K562 (cell line): ENCODE results near the gene ADCYAP1R1. TPM values are rescaled to one million over a fixed set of nuclear protein-coding genes. Genes with fewer than 3 reads are reported as not detected.

Experiments used
- ATAC-seq: fragments of 200-7000 bp; cut with Tn5 transposase; 3 replicates; pipeline ENCODE4 v1.9.1; 2020; ENCODE audit warnings: moderate library complexity
- BruUV-seq: library from RNA; stranded (reverse); fragments of 400-500 nt; replicated peaks from 2 replicates; lab custom pipeline; 2021; lab: Mats Ljungman, UMichigan
- CTCF ChIA-PET: fragments of 300-600 bp; formaldehyde crosslinking; extraction: SDS; loops from one replicate; lab custom pipeline; 2021; ENCODE audit warnings: low intra/inter-chr PET ratio; lab: Yijun Ruan, JAX
- POLR2A ChIA-PET: fragments of 300-600, 350-650 bp; sonication (Branson Sonifier 250); formaldehyde crosslinking; extraction: SDS; loops from one replicate; lab custom pipeline; 2021; ENCODE audit warnings: antibody characterized with exemption, inconsistent platforms; lab: Yijun Ruan, JAX
- DNase-seq, 4 experiments: peaks; one replicate each; pipeline versions ENCODE4 v3.0.0 to v3.0.0-alpha.2; 2011 to 2018; ENCODE audit warnings: low spot score in 3 of 4, mixed read lengths in 3 of 4; ENCODE audit errors: extremely low read depth in 1 of 4
- FAIRE-seq: peaks from 2 replicates; lab custom pipeline; 2011; peaks lifted over from hg19 to GRCh38; lab: Jason Lieb, UNC
- H2AFZ ChIP-seq: 2 replicates; pipeline ENCODE4 v1.6.0; 2011; ENCODE audit warnings: low read depth, low read length, control low read depth, inconsistent platforms
- H3K27ac ChIP-seq: fragments of 200-600 bp; 3 replicates; pipeline ENCODE4 v1.8.0; 2011; ENCODE audit warnings: low read depth, mild to moderate bottlenecking, control low read depth, inconsistent platforms, low read length, moderate library complexity, mixed read lengths; ENCODE audit errors: extremely low read depth
- H3K27me3 ChIP-seq, 2 experiments: fragments of 300-600 bp in 1 of 2; 2 replicates in 1 of 2; 3 replicates in 1 of 2; pipeline versions ENCODE4 v1.6.0 to v1.8.0; 2011; ENCODE audit warnings: inconsistent platforms in 2 of 2, low read length in 2 of 2, mild to moderate bottlenecking in 1 of 2, mixed read lengths in 1 of 2, moderate library complexity in 1 of 2; ENCODE audit not compliant: control insufficient read depth in 2 of 2, insufficient read depth in 2 of 2
- H3K36me3 ChIP-seq: fragments of 300-600 bp; 3 replicates; pipeline ENCODE4 v1.8.0; 2011; ENCODE audit warnings: mild to moderate bottlenecking, low read length, inconsistent platforms; ENCODE audit not compliant: control insufficient read depth, insufficient read depth
- H3K4me1 ChIP-seq, 2 experiments: fragments of 200-600 bp in 1 of 2; replicated peaks in 1 of 2; 2 replicates in 1 of 2; 3 replicates in 1 of 2; pipeline versions ENCODE4 v1.5.1 to v1.8.0; 2011; ENCODE audit warnings: inconsistent platforms in 2 of 2, low read length in 2 of 2, mild to moderate bottlenecking in 1 of 2, mixed read lengths in 1 of 2, moderate library complexity in 1 of 2; ENCODE audit not compliant: control insufficient read depth in 2 of 2, insufficient read depth in 2 of 2
- H3K4me2 ChIP-seq: 2 replicates; pipeline ENCODE4 v1.6.1; 2011; ENCODE audit warnings: low read length, control low read depth, inconsistent platforms, mixed read lengths; ENCODE audit not compliant: insufficient read depth
- H3K4me3 ChIP-seq: fragments of 200-600 bp; sonication (generic), shearing (Covaris generic); 2 replicates; pipeline ENCODE4 v1.5.1; 2016; ENCODE audit warnings: control low read depth, inconsistent platforms
- H3K79me2 ChIP-seq: fragments of 200-600 bp; 3 replicates; pipeline ENCODE4 v1.8.0; 2011; ENCODE audit warnings: low read length, inconsistent platforms; ENCODE audit not compliant: control insufficient read depth, insufficient read depth
- H3K9ac ChIP-seq, 2 experiments: 2 replicates each; pipeline versions ENCODE4 v1.6.0 to v1.6.1; 2011; ENCODE audit warnings: low read depth in 2 of 2, low read length in 2 of 2, control low read depth in 1 of 2, inconsistent platforms in 1 of 2, mild to moderate bottlenecking in 1 of 2, mixed read lengths in 1 of 2; ENCODE audit not compliant: insufficient read depth in 1 of 2
- H3K9me1 ChIP-seq: one replicate; pipeline ENCODE4 v1.6.0; 2011; ENCODE audit warnings: inconsistent platforms, mild to moderate bottlenecking, low read length, moderate library complexity; ENCODE audit not compliant: control insufficient read depth, insufficient read depth
- H3K9me3 ChIP-seq: replicated peaks from 2 replicates; pipeline ENCODE4 v1.5.1; 2011; ENCODE audit warnings: low read depth, low read length, inconsistent platforms; ENCODE audit not compliant: control insufficient read depth, insufficient read depth
- H4K20me1 ChIP-seq: replicated peaks from 2 replicates; pipeline ENCODE4 v1.6.1; 2011; ENCODE audit warnings: low read length, inconsistent platforms, mixed read lengths; ENCODE audit not compliant: control insufficient read depth, insufficient read depth
- ELK3 ChIP-seq: fragments of 450-650 bp; formaldehyde crosslinking; IDR thresholded peaks from 2 replicates; pipeline ENCODE4 v1.4.0; 2020; ENCODE audit warnings: mild to moderate bottlenecking
- ETS1 ChIP-seq: conservative IDR thresholded peaks from 2 replicates; pipeline ENCODE4 v1.6.1; 2011; ENCODE audit warnings: low read depth, mild to moderate bottlenecking, low read length; ENCODE audit not compliant: control insufficient read depth
- TFE3 ChIP-seq: fragments of 450-650 bp; formaldehyde crosslinking; IDR thresholded peaks from 2 replicates; pipeline ENCODE4 v1.4.0; 2020; ENCODE audit warnings: mild to moderate bottlenecking, mixed read lengths
- WGBS: fragments of 100-300 bp; shearing (Covaris generic); methylation state at CpG from one replicate; pipeline ENCODE4 v1.1.6; 2016; ENCODE audit warnings: low coverage, mixed read lengths; ENCODE audit not compliant: insufficient coverage; ENCODE audit errors: missing lambda C conversion rate; 5-methylcytosine and 5-hydroxymethylcytosine counted together
- in situ Hi-C: fragments of 300-500 bp; cut with MboI; formaldehyde crosslinking; loops from 4 replicates; pipeline ENCODE4 v1.15.0; 2018; ENCODE audit warnings: inconsistent platforms, mixed read lengths
- intact Hi-C: fragments of 100-400 bp; cut with micrococcal nuclease; formaldehyde crosslinking; loops from 2 replicates; pipeline ENCODE4 v1.14.2; 2022
- polyA plus RNA-seq, 8 experiments: library from polyadenylated mRNA; depleted of rRNA in 4 of 8; stranded (reverse) in 5 of 8; unstranded in 3 of 8; fragments of >200 nt; fragmentation: Nextera tagmentation in 2 of 8; fragmentation: Illumina TruSeq in 1 of 8; extraction: Ambion mirVana in 2 of 8; extraction: Trizol in 1 of 8; gene quantifications; 2 replicates each; pipeline versions ENCODE4 v1.2.1 to v1.2.3, GENCODE V29; 2011 to 2014; ENCODE audit warnings: inconsistent platforms in 1 of 8, missing spikeins in 1 of 8
- total RNA-seq, 7 experiments: library from RNA; depleted of rRNA in 6 of 7; stranded (reverse); fragments of >200 nt in 6 of 7; fragmentation: Illumina TruSeq in 2 of 7; extraction: Trizol in 2 of 7; gene quantifications; 2 replicates each; pipeline versions ENCODE4 v1.2.1 to v1.2.3, GENCODE V29; 2011 to 2021; ENCODE audit warnings: low replicate concordance in 1 of 7

The ADCYAP1R1 gene
- total and polyA plus RNA-seq, 9 of the 15 experiments (the other 6 are each of a cell fraction or from before 2014, with no cell fraction given), result 0.03 to 0.07 TPM; not detected in 7

GRCh38 chr7:31054608-31055278, 2.6 kb downstream of the ADCYAP1R1 start:
- DNase-seq, result no peak
- Histone ChIP-seq H3K27me3 (peaks cover 4 to 52% of the 10 kb centered on the region in 2 experiments; a peak in 3 of 5 replicates), H3K9me1 (peaks cover 6% of the 10 kb centered on the region), H4K20me1 (0 out of 2 replicates have a peak, but pooled peaks cover 11% of the 10 kb centered on the region), H3K4me1 (peaks cover 0 to 7% of the 10 kb centered on the region in 2 experiments; a peak in 2 of 5 replicates), H3K27ac (no peak overlapping the region), H3K4me3 (no peak overlapping the region), H3K9me3 (no peaks in the 10 kb centered on the region), H2AFZ (no peak overlapping the region), H3K79me2 (no peaks in the 10 kb centered on the region), H3K9ac (no peak overlapping the region), H3K4me2 (no peak overlapping the region), H3K36me3 (no peaks in the 10 kb centered on the region)
- no peak for TF ChIP-seq TFE3 (CRISPR knock-in tag)
- TF ChIP-seq ETS1, result no peak
- no peak for TF ChIP-seq ELK3 (CRISPR knock-in tag)
- no peak for ATAC-seq
- 0% methylated on average over 11 of the region's 11 CpGs for WGBS
- ChIA-PET CTCF (interaction anchor here (0.6 kb wide), 1 partner anchor 343 kb away, joined by 3 read pairs; no protein-coding TSS in a partner anchor), POLR2A (interaction anchor here (0.6 to 1.2 kb wide), 5 partner anchors 8 to 281 kb away, joined by 3 read pairs; no protein-coding TSS in a partner anchor)
- in situ Hi-C loops (no loop called here), intact Hi-C loops (loop anchor here (5.0 kb wide), 1 partner anchor 68 kb away; no protein-coding TSS in a partner anchor)
- no peak for FAIRE-seq
- no TSS peak for BruUV-seq
